ENCODE measurements around the gene CDC42BPB.

GRCh38 chr14:102906616-102907302 is 150.6 kb downstream of the CDC42BPB start:
- TF ChIP-seq CTCF (conservative IDR thresholded peaks at IDR 0.05 in 1 of 2, IDR thresholded peaks at IDR 0.05 in 1 of 2; ENCODE audit: extremely low read depth in 1 of 2, insufficient read depth in 1 of 2, low read depth in 1 of 2, low read length in 2 of 2) (no peak), EZH2 (IDR thresholded peaks at IDR 0.05; ENCODE audit: borderline replicate concordance, low read length) (no peak)

All from mammary epithelial cell (primary cell).